8988T (cell line): Measurements from ENCODE around the gene ANO6.

Experiments
- DNase-seq: peaks from one replicate; pipeline ENCODE4 v3.0.0; 2011

The ANO6 gene

DNA sequence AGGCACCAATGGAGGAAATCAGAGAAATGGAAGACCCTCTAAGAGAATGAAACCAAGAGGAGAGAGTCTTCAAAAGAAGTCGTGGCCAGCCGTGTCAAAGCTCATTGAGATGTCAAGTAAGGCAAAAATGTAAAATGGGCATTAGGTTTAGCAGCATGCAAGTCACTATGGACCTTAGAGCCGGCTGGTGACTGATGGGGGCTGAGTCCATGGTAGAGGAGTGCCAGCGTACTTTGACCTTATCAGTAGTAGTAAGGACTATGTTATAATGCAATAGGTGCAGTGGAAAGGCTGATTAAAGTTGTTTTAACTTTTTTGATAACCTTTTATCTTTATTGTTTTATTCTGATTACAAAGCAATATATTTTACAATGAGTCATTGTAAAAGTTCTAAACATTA, 66.5 kb downstream of the ANO6 start:
- DNase-seq = no peak

DNA sequence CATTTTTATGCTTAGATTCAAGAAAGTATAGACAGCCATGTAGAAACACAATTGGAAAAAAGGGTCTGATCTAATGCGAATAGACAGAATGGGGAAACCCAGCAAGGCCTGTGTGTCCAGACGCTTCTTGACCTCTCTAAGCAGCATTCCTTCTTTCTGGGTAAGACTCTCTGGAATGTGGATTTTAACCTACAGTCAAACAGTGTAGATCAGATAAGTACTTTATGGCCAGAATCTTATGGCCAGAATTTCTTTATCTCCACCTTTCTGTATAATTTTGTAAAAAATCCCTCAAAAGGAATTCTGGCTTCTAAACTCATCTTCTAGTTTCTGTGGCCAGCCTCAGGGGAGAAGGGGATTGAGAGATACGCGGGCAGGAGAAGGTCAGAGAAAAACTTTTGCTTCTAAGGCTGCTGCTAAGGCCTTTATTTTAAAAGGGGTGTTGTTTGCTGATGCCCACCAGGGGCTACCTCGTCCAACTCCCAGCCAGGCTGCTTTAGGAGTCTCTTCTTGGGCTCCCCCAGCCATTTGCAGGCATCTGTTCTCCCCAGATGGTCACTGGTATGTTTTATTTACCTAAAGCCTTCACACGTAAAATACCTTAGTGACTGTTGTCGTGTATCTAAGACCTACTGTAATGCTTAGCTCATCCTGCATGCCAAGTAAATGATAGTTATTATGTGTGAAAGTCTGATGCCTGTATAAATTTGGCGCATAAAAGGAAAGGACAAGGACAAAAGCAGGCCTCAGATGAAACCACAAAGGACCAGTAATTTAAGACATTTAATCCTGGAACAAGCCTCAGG, 68.4 kb downstream of the ANO6 start:
- no peak for DNase-seq

DNA sequence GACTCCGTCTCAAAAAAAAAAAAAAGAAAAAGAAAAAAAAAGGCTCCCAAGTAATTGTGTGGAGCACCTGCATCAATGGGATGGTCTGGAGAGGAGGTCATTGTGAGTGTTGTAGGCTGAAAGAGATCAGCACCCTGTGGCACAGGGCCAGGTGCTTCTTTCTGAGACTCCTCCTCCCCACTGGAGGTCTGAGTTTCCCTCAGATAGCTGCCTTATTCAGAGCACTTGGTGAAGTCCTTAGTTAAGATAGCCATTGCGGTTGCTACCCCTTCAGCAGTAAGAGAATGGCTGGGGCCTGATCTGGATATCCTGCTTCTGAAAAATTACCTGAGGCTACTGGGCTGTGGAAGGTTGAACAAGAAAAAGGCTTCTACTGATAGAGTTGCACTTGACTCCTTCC, 69.8 kb downstream of the ANO6 start:
- no peak for DNase-seq

DNA sequence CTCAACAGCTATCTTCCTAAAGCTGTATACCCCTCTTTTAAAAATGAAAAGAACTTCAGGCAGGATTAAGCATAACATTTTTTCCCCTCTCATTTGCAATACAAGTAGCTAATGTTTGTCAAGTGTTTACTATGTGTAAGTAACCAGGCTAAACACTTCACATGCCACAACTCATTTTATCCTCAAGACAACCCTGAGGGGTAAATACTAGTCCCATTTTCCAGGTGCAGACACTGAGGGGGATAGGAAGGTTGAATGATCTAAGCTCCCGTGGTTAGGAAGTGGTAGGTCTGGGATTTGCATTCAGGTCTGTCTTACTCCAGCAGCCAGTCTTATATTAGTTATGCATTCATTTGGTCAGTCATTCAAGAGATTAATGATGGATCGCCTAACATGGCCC, 70.7 kb downstream of the ANO6 start:
- DNase-seq = no peak

DNA sequence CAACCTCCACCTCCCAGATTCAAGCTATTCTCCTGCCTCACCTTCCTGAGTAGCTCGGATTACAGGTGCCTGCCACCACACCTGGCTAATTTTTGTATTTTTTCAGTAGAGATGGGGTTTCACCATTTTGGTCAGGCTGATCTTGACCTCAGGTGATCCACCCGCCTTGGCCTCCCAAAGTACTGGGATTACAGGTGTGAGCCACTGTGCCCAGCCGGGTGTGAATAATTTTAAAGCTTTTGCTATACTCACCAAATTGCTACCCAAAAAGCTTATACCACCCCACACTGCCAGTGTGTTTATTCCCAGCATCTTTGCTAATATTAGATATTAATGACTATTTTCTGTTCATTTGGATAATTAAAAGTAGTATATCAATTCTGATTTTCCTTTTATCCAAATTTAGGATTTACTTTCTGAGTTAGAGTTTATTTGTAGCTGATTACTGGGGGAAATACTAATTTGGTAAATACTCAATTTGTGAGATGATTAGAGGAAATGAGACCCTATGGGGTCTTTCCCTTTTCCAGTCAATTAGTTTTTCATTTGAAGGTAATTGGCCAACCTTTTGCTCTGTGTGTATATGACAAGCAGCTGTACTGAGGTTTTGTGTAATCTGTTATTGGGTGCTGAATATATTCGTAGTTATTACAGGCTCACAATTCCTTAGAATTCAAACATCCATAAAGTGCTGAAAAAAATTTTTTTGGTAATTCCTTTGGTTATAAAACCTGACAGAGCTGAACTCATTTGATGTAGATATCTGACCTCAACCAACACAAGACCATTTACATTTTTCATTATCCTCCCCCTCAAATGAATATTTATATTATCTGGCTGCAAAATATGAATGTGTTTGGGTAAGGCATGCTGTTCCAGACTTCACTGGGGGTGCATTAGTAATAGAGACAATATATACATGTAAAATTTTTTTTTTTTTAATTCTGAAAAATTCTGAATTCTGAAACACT, 73.6 kb downstream of the ANO6 start:
- DNase-seq = no peak

DNA sequence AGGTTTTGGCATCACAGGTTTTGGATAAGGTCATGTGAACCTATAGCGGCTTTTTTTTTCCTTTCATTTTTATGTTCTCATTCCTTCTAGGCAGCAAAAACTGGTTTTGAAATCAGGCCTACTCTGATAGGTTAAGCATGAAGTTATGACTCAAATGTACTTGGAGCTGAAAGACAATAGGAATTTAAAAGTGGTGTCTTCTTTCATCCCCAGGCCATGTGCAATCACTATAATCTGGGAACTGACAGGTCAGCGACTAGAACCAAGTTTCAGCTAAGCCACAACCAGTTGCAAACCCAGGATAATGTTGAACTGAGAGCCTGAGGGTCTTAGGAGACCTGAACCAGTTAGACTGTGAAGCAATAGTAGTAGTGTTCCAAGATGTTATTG, 74.3 kb downstream of the ANO6 start:
- no peak for DNase-seq

DNA sequence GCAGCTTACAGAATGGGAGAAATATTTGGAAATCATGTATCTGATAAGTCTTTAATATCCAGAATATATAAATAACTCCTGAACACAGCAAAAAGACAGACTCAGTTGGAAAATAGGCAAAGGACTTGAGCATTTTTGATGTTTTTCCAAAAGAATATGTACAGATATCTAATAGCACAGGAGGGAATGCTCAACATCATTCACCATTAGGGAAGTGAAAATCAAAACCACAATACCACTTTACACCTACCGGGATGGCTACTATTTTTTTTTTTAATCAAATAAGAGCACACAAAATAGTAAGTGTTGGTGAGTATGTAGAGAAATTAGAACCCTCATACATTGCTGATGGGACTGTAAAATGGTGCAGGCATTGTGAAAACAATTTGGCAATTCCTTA, 75.6 kb downstream of the ANO6 start:
- no peak for DNase-seq

DNA sequence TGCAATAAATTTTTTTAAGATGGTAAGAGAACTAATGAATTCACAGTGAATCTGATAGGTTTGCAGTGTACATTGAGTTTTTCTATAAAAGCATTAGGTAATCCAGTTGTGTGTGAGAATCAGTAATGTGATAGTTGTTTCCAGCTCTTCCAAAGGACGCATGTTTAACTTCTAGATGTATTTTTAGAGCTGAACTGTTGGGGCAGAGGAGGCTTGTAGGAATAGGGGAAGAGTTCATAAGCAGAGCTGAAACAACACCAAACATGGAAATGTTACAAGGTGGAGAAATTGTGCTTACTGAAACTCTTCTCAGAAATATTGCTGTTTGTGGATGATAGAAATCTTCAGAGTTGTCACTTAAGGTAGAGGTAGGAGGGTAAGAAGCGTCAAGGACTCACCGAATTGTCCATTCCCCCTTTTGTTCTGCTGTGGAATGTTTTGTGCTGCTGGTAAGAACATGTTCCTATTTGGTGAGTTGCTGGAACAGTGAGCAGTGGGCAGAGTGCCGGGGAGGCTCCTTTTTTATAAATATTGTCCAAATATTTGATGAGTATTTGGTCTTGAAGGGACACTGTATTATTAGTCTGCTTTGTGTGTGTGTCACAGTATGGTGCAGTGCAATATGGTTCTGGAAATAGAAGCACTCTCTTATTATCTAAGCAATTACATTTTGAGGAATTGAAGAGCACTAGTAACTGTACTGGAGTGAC, 76.7 kb downstream of the ANO6 start:
- no peak for DNase-seq

DNA sequence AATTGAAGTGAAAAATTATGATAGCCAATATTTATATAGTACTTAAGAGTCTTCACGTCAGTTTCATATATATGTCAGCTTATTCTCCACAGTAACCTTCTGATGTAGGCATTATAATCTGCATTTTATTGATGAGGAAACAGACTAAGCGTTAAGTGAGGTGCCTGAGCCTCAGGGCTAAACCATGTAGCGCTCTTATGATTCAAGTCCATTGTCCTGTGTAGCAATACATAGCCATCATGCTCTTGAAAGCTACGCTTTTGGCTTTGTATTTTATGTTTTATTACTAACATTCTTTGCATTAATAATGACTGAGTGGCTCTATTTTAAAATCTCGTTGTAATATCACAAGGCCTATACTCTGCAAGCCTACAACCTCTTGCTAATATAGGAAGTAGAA, 79.0 kb downstream of the ANO6 start:
- no peak for DNase-seq

DNA sequence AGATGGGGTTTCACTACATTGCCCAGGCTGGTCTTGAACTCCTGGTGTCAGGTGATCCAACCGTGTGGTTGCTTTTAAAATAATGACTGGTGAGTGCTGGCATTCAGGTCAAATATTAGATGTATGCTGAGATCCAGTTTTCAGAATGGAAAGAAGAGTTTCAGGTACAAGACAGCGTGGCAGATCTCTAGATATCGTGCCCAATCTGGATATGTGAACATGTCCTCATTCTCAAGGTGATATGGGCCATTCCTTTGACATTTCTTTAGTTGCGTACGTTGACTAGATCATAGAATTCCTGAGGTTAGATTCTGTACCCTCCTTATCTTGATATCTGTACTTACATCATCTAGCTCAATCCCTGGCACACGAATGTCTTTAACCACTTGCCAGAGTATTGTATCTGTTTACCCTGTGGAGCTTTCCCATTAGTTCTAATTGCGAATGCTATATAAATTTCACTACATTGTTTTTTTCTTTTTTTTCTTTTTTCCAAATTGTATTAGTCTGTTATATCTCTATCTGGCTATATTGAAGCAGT, 80.2 kb downstream of the ANO6 start:
- DNase-seq = no peak

DNA sequence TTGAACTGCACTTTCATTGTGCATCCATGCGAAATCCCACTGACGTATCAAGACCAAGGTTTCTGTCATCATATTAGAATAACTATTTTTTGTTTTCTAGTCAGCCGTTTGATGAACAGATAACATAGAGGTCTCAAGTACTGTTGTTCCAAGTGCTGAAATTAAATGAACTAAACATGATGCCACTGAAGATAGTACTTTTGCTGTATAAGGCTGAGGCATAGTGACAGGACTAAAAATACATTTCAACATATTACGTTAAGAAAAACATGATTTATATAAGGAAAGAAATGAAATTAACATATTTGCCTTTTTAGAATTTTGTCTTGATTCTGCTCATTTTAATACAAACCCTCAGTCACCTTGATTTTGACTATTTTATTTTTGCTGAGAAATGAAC, 82.2 kb downstream of the ANO6 start:
- no peak for DNase-seq

DNA sequence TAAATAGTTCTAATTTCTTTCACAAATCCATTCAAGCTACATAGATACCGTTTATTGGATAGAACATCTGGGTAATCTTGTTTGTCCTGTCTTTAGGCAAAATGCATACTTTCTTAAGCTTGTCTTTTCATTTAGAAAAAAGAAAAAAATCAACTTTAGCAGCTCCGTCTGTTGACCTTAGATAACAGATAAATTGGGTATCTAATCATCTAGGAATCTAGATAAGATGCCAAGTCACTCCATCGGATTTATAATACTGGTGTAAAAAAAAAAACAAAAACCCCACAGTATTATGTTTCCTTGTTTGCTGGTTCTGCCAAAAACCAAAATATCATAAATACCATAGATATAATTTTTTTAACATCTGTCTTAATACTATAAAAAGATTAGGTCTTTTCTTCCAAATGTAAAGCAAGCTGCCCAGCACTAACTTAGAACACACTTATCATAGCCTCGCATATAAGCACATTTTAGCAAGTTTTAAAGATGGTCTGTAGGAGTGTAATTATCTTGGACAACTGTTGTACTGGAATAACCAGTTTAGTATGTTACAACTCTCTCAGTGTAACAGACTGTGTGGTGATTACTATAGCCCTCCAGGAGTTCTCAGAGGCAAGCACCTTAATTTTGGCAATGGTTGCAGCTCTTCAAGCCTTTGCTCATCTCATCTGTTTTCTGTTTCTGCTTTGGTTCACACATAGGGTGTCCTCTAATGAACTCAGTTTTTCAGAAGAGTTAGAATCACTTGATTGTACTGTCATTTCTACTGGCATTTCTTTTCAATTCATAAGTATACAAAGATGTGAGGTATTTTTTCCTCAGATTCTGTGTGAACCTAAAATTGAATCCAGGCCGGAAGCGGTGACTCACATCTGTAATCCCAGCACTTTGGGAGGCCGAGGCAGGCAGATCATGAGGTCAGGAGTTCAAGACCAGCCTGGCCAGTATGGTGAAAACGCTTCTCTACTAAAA, 83.1 kb downstream of the ANO6 start:
- DNase-seq = no peak

DNA sequence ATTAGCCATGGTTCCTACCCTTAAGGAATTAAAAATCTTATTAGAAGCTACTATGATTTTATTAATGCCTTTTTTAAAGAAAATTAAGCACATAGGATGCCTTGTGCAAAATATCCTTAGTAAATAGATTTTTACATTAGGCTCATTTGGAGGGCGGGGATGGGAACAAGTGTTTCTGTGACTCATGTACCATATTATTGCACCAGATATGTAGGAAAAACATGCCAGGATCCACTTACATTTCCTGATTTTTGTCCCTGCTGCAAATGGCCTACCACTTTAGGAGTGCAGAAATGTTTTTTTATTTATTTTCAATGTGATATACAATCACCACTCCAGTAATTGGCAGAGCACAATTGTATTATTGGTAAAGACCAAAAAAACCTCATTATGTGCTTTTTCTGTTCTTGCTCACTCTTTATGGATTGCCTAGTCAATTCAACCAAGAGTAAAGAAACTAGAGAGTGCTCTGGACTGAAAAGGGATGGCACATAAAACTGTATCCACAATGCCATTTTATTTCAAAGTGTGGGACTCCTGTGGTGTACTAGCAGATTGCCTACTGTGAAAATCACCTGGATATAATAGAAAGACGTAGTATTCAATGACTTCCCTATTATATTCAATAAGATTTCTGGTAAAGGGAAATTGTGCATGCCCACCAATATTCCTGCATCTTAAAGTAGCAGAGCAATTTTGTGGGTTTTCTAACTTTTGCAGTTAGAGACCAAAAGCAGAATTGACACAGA, 86.9 kb downstream of the ANO6 start:
- DNase-seq = no peak

DNA sequence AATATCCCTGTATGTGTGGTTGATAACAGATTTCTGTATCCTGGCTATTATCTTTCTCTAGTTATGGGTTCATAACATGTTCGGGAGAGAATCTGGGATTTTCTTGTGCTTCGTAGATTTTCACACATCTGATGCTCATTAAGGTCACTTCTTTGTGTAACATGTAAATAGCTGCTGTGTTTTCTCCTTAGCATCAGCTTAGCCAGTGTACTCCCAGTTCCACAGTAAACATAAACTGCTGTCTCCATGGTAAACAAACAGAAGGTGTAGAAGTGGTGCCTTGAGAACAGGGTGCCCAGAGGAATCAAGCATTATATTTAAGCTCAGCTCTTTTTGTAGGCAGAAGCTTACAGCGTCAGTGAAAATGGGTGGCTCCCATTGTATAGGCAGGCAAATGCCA, 88.0 kb downstream of the ANO6 start:
- DNase-seq = no peak

DNA sequence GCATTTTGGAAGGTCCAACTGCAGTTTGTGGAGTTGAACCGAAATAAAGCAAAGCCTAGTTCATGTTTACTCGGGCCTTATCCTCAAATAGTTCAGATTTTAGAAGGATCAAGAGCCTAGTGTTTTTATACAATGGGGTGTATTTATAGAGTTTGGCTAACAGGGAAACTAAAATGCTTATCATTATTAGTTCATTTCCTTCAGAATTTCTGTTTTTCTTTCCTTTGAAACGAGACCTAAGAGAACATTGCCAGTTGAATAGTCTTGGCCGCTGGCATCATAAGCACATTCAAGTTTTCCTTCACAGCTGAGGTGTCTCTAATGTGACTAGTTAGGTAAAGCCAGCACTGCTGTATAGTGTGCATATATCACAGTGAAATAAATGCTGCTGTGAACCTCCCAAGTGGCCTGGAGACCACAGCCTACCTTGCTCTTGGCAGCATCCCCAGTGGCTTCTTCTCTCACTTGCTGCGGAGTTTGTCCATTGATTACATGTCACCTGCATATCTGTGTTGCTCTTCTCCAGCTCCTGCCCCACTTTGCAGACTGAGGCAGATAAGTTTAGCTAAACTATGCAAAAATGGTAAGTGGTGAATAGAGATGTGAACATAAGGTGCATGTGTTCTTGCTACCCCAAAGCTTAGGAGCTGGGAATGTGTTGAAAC, 88.8 kb downstream of the ANO6 start:
- DNase-seq = no peak

DNA sequence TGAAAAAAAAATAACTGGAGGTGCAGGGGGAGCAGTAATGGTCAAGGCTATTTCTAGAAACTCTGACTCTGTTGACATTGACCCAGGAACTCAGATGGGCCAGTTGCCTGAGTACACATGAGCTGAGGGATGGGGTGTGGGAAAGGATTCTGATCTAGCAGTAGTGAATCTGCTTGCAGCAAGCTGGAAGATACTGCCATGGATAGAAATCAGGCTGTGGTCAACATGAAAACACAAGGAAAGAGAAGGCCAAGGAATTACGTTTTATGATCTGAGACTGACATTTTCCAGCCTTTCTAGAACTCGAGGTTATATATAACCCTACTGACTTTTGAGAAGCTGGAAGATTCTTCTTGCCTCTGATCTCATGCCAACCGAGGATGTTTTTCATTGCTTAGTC, 90.0 kb downstream of the ANO6 start:
- DNase-seq = no peak

DNA sequence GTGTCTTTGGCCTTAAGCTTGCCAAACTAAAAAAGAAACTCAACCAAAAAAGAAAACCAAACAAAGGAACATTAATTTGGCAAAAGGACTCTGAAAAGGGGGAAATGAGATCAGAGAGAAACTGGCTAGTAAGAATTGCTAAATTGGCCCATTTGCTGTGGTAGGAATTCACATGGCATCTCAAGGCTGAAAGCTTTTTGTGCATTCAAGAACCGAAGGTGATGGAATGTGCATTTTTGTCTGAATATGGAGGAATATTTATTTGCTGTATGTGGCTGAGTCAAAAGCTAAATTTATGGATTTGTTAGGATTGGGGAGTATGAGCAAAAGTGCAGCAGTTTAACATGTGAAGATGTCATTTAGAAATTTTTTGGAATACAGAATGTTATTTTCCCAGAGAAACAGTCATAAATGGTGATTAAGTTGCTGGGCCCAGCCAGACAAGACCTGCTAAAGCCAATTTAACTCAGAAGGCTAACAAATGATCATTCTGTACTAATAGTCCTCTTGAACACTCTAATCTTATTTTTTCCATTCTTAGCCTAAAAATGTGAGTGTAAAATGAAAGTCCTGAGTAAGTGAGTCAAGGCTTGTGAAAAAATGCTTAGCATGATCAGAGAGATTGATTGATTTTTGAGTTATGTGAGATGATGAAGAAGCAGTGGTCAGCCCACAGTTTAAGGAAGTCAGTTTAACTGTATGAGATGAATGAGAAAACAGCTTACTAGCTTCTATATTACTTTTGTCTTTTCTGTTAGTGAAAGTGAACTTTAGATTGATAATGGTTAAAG, 94.1 kb downstream of the ANO6 start:
- DNase-seq = no peak

DNA sequence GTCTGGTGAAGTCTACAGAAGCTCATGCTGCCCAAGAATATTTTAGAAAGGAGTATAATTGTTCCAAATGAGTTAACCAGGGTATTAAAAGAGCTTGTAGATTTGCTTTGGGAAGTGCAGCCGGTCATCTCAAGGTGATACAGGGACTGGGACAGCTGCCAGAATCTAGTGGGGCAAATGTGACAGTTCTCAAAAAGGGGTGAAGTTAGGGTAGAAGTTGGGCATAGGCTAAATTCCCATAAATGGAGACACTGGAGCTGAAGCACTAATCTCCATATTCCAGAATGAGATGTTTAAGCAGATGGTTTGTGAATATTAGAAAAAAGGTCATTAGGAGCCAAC, 94.7 kb downstream of the ANO6 start:
- no peak for DNase-seq

DNA sequence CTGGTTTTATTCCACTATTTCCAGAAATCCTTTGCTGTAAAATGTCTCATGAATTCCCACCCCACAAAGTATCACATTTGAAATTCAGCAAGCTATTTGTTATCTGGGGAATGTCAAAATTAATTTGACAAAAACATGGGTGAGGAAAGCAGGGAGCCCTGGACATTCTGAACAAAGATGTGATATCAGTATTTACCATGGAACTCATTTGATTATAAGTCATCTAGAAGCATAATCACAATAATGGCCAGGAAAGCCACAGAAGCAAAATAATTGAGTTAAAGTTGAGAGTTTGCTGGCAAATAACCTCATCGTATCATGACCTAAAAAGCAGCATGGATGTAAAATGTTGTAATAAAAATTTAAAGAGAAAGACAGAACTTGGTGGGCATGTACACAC, 96.1 kb downstream of the ANO6 start:
- DNase-seq = no peak

DNA sequence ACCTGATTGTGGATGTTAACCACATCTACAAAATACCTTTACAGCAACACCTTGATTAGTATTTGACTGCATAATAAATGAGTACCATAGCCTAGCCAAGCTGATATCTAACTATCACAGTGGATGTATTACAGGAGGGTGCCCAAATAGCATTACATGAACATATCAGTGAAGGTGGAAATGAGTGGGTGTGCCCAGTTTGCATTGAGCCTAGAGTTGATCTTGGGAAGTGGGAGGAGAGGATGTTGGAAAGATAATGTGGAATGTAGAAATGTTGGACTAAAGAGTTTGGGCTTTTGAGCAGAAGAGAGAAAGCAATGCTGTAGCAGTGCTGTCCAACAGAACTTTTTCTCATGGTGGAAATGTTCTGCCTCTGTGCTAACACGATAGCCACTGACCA, 98.9 kb downstream of the ANO6 start:
- no peak for DNase-seq
